AG04449 (cell line): ENCODE results near the gene IGDCC3.

ENCODE experiments used
- CTCF ChIA-PET: fragments of 350-600 bp; formaldehyde crosslinking; extraction: SDS; loops from one replicate; lab custom pipeline; 2021; ENCODE audit warnings: antibody characterized with exemption; lab: Yijun Ruan, JAX
- POLR2A ChIA-PET: fragments of 400-600, 350-600 bp; formaldehyde crosslinking; extraction: SDS; loops from one replicate; lab custom pipeline; 2020; ENCODE audit warnings: antibody characterized with exemption, inconsistent platforms; lab: Yijun Ruan, JAX
- DNase-seq: peaks from one replicate; pipeline ENCODE4 v3.0.0-alpha.2; 2010; ENCODE audit warnings: low read depth, low spot score
- H3K4me3 ChIP-seq: 2 replicates; pipeline ENCODE4 v1.5.1; 2011; ENCODE audit warnings: low read depth, mild to moderate bottlenecking, control low read depth, low read length
- TF ChIP-seq, protein P1 (sequence below): IDR thresholded peaks from one replicate; pipeline ENCODE4 v1.5.1; 2011; ENCODE audit warnings: mild to moderate bottlenecking, moderate library complexity, low read length, control low read depth, inconsistent platforms; ENCODE audit not compliant: insufficient read depth; ENCODE audit errors: missing control alignments

IGDCC3 gene

GRCh38 chr15:65386886-65387285 lies 9.1 kb upstream of the IGDCC3 start:
- POLR2A ChIA-PET = interaction anchor here (1.6 kb wide), 1 partner anchor 82 kb away, joined by 3 read pairs; the partner anchor contains the start of gene RNU5B-1
- H3K4me3 ChIP-seq = no peak overlapping the region
- TF ChIP-seq, protein P1, sequence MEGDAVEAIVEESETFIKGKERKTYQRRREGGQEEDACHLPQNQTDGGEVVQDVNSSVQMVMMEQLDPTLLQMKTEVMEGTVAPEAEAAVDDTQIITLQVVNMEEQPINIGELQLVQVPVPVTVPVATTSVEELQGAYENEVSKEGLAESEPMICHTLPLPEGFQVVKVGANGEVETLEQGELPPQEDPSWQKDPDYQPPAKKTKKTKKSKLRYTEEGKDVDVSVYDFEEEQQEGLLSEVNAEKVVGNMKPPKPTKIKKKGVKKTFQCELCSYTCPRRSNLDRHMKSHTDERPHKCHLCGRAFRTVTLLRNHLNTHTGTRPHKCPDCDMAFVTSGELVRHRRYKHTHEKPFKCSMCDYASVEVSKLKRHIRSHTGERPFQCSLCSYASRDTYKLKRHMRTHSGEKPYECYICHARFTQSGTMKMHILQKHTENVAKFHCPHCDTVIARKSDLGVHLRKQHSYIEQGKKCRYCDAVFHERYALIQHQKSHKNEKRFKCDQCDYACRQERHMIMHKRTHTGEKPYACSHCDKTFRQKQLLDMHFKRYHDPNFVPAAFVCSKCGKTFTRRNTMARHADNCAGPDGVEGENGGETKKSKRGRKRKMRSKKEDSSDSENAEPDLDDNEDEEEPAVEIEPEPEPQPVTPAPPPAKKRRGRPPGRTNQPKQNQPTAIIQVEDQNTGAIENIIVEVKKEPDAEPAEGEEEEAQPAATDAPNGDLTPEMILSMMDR = no peak
- DNase-seq = no peak
- CTCF ChIA-PET = interaction anchor here (1.6 to 23.4 kb wide), 6 partner anchors 8 to 197 kb away, joined by 4 to 652 read pairs (median 61); no protein-coding TSS in a partner anchor

DNA sequence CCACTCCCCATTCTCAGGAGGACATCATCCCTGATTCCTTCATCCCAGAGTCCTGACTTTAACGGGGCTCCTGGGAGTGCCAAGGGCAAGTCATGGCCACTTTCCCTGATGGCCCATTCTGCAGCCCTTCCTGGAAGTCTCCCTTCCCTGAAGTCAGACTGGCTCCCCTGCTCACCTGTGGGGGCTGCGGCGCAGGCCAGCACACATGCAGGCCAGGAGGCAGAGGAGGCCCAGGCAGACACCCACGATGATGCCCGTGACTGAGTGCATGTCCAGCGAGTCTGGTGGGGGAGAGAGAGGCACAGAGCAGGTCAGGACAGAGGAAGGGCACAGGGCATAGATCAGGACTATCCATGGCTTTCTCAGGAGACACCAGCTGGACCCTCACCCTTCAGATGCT lies 8.6 kb upstream of the IGDCC3 start:
- H3K4me3 ChIP-seq = no peak overlapping the region
- ChIA-PET POLR2A (interaction anchor here (1.5 to 1.6 kb wide), 2 partner anchors 82 kb away, joined by 3 to 4 read pairs; partner anchors contain the start of gene RNU5B-1), CTCF (interaction anchor here (1.2 to 23.4 kb wide), 17 partner anchors 8 to 196 kb away, joined by 3 to 652 read pairs (median 6); no protein-coding TSS in a partner anchor)
- DNase-seq = no peak
- TF ChIP-seq, protein P1 = no peak

DNA sequence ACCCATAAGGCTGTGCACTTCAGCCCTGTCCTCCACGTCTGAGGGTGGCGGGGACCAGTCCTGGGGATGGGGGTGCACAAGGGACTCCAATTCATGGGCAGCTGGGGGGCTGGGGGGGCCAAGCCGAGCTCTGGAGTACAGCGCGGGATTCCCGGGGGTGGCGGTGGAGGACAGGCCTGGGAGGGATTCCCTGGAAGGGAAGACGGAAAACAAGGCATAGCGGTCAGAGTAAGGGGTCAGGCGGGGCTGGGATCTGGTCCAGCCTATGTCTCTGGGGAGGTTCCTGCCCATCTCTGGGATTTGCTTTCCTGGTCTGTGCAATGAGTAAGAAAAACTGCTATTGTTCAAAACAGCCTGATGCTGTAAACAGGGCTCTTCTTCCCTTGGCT lies 8.1 kb upstream of the IGDCC3 start:
- ChIA-PET POLR2A (interaction anchor here (1.5 kb wide), 1 partner anchor 81 kb away, joined by 4 read pairs; the partner anchor contains the start of gene RNU5B-1), CTCF (interaction anchor here (0.9 to 23.4 kb wide), 19 partner anchors 9 to 196 kb away, joined by 3 to 652 read pairs (median 6); no protein-coding TSS in a partner anchor)
- TF ChIP-seq, protein P1 = no peak
- no peak for DNase-seq
- H3K4me3 ChIP-seq = no peak overlapping the region

GRCh38 chr15:65384895-65385869 lies 7.4 kb upstream of the IGDCC3 start:
- ChIA-PET POLR2A (interaction anchor here (1.5 kb wide), 1 partner anchor 81 kb away, joined by 4 read pairs; the partner anchor contains the start of gene RNU5B-1), CTCF (interaction anchor here (0.6 to 23.4 kb wide), 24 partner anchors 9 to 195 kb away, joined by 3 to 652 read pairs (median 6); no protein-coding TSS in a partner anchor)
- H3K4me3 ChIP-seq = no peak overlapping the region
- peak; percentile 9 for DNase-seq
- TF ChIP-seq, protein P1 = peak; percentile 83

DNA sequence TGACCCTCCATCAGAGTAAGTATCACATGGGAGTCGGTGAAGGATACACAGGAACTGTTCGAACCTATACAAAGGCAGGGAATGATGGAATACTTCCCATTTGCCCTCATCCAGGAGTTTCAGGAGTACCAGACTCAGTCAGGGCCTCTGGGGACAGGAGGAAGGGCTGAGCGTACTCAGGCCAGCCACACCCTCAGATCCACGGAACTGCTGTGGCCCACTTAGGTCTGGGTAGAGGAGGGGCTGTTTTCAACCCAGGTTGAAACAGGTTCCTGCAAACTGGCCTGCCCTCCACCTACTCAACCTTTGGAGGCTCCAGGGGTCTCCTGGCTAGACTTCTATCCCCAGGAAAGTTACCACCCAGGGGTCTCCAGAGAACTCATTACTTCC lies 6.7 kb upstream of the IGDCC3 start:
- POLR2A ChIA-PET = interaction anchor here (1.2 kb wide), 1 partner anchor 80 kb away, joined by 3 read pairs; the partner anchor contains the start of gene RNU5B-1
- no peak overlapping the region for H3K4me3 ChIP-seq

More for the DNA sequence above, 6.7 kb upstream of the IGDCC3 start:
- DNase-seq = no peak
- TF ChIP-seq, protein P1 = no peak
- CTCF ChIA-PET = interaction anchor here (1.1 to 23.4 kb wide), 15 partner anchors 8 to 83 kb away, joined by 4 to 652 read pairs (median 8); no protein-coding TSS in a partner anchor
